Smooth muscle cell (in vitro differentiated cells): Measurements from ENCODE around the gene PRMT7. TPM values are rescaled to one million over a fixed set of nuclear protein-coding genes. Genes with fewer than 3 reads are reported as not detected.

Source experiments
- DNase-seq: peaks from one replicate; lab custom pipeline; 2025; ENCODE audit not compliant: unreplicated experiment; lab: John Stamatoyannopoulos, UW
- H2AFZ ChIP-seq: fragments of 200-600 bp; sonication (generic); 2 replicates; pipeline ENCODE4 v1.6.0; 2016; ENCODE audit warnings: antibody characterized with exemption, low read depth, mild to moderate bottlenecking
- H3F3A ChIP-seq: fragments of 200-600 bp; sonication (generic); 2 replicates; pipeline ENCODE4 v1.6.0; 2017; ENCODE audit warnings: antibody characterized with exemption, low read depth
- H3K27ac ChIP-seq: fragments of 200-600 bp; sonication (generic); 2 replicates; pipeline ENCODE4 v1.5.1; 2016; ENCODE audit warnings: low read depth, mild to moderate bottlenecking
- H3K27me3 ChIP-seq: fragments of 200-600 bp; sonication (generic); 2 replicates; pipeline ENCODE4 v1.6.1; 2016; ENCODE audit warnings: low read depth, mild to moderate bottlenecking
- H3K36me3 ChIP-seq: fragments of 200-600 bp; sonication (generic); 2 replicates; pipeline ENCODE4 v1.5.1; 2016; ENCODE audit warnings: low read depth
- H3K4me1 ChIP-seq: fragments of 200-600 bp; sonication (generic); 2 replicates; pipeline ENCODE4 v1.5.1; 2016; ENCODE audit warnings: low read depth
- H3K4me2 ChIP-seq: fragments of 200-600 bp; sonication (generic); 2 replicates; pipeline ENCODE4 v1.6.0; 2016; ENCODE audit warnings: mild to moderate bottlenecking
- H3K4me3 ChIP-seq: fragments of 200-600 bp; sonication (generic); 2 replicates; pipeline ENCODE4 v1.5.1; 2016; ENCODE audit warnings: mild to moderate bottlenecking
- H3K79me2 ChIP-seq: fragments of 200-600 bp; sonication (generic); 2 replicates; pipeline ENCODE4 v1.6.0; 2016; ENCODE audit warnings: low read depth, mild to moderate bottlenecking
- H3K9ac ChIP-seq: fragments of 200-600 bp; sonication (generic); 2 replicates; pipeline ENCODE4 v1.6.0; 2016; ENCODE audit warnings: low read depth
- H3K9me3 ChIP-seq: fragments of 200-600 bp; sonication (generic); replicated peaks from 2 replicates; pipeline ENCODE4 v1.5.1; 2016; ENCODE audit warnings: low read depth
- H4K20me1 ChIP-seq: fragments of 200-600 bp; sonication (generic); 2 replicates; pipeline ENCODE4 v1.6.0; 2016; ENCODE audit warnings: low read depth
- CTCF ChIP-seq: fragments of 200-600 bp; sonication (generic); IDR thresholded peaks from 2 replicates; pipeline ENCODE4 v1.5.1; 2017; ENCODE audit warnings: borderline replicate concordance, mild to moderate bottlenecking, antibody characterized with exemption; ENCODE audit not compliant: insufficient read depth, poor library complexity, severe bottlenecking
- WGBS: methylation state at CpG from one replicate; pipeline ENCODE4 v1.1.7; 2016; ENCODE audit warnings: low lambda C conversion rate; 5-methylcytosine and 5-hydroxymethylcytosine counted together
- polyA plus RNA-seq: library from polyadenylated mRNA; unstranded; fragments of >200 nt; fragmentation: Nextera tagmentation; extraction: Ambion mirVana; gene quantifications from 2 replicates; pipeline ENCODE4 v1.2.1, GENCODE V29; 2016
- total RNA-seq: library from RNA; depleted of rRNA; stranded (reverse); fragments of >200 nt; gene quantifications from 2 replicates; pipeline ENCODE4 v1.2.3, GENCODE V29; 2014

Gene PRMT7
- total and polyA plus RNA-seq, 2 experiments from 2014 or later: 22.1 to 25.4 TPM

GRCh38 chr16:68300734-68301459 is 9.9 kb upstream of the PRMT7 start:
- peaks cover 4% of the 10 kb centered on the region for H3K4me1 ChIP-seq
- no peaks in the 10 kb centered on the region for H3K9me3 ChIP-seq
- DNase-seq: no peak
- H3K79me2 ChIP-seq: no peaks in the 10 kb centered on the region
- no peak overlapping the region for H3K27ac ChIP-seq
- TF ChIP-seq CTCF: no peak
- no peak overlapping the region for H3K4me3 ChIP-seq
- H3K27me3 ChIP-seq: no peaks in the 10 kb centered on the region
- WGBS: 89% methylated on average over 7 of the region's 7 CpGs
- no peak overlapping the region for H3K9ac ChIP-seq
- H3F3A ChIP-seq: peaks cover 33% of the 10 kb centered on the region
- peaks cover 70% of the 10 kb centered on the region for H4K20me1 ChIP-seq
- no peak overlapping the region for H3K4me2 ChIP-seq
- no peak overlapping the region for H2AFZ ChIP-seq
- H3K36me3 ChIP-seq: peaks cover 3% of the 10 kb centered on the region

- peaks cover 45% of the 10 kb centered on the region for H3K79me2 ChIP-seq
Measured at GRCh38 chr16:68306633-68307032, 4.2 kb upstream of the PRMT7 start.

GRCh38 chr16:68309799-68310198 is 1.0 kb upstream of the PRMT7 start:
- H3K27ac ChIP-seq: peak overlapping the region; percentile 66
- peak overlapping the region; percentile 97 for H2AFZ ChIP-seq
- 68% methylated on average over 6 of the region's 6 CpGs for WGBS

More at GRCh38 chr16:68306633-68307032, 4.2 kb upstream of the PRMT7 start:
- WGBS: 92% methylated on average over 3 of the region's 3 CpGs
- no peak overlapping the region for H3K27ac ChIP-seq
- H3K4me3 ChIP-seq: no peak overlapping the region
- no peaks in the 10 kb centered on the region for H3K36me3 ChIP-seq
- H3K9ac ChIP-seq: no peak overlapping the region
- no peak for TF ChIP-seq CTCF
- peaks cover 6% of the 10 kb centered on the region for H3F3A ChIP-seq
- no peaks in the 10 kb centered on the region for H3K9me3 ChIP-seq
- no peak overlapping the region for H2AFZ ChIP-seq
- H3K4me1 ChIP-seq: peaks cover 11% of the 10 kb centered on the region
- peaks cover 19% of the 10 kb centered on the region for H4K20me1 ChIP-seq
- no peak for DNase-seq
- no peak overlapping the region for H3K4me2 ChIP-seq
- H3K27me3 ChIP-seq: no peaks in the 10 kb centered on the region

More at GRCh38 chr16:68309799-68310198, 1.0 kb upstream of the PRMT7 start:
- Histone ChIP-seq H3K4me2 (peak overlapping the region; percentile 90), H3K36me3 (no peaks in the 10 kb centered on the region), H3K9ac (peak overlapping the region; percentile 81), H3K4me1 (peaks cover 14% of the 10 kb centered on the region), H3F3A (no peaks in the 10 kb centered on the region), H3K27me3 (no peaks in the 10 kb centered on the region), H3K4me3 (peak overlapping the region; percentile 80), H3K9me3 (no peaks in the 10 kb centered on the region), H3K79me2 (peaks cover 76% of the 10 kb centered on the region), H4K20me1 (peaks cover 2% of the 10 kb centered on the region)
- TF ChIP-seq CTCF: no peak
- DNase-seq: no peak
